ENCODE results near the gene PPEF1. TPM values are rescaled to one million over a fixed set of nuclear protein-coding genes. Genes with fewer than 3 reads are reported as not detected.

PPEF1 gene
- polyA plus RNA-seq, 1 experiment = not detected

DNA sequence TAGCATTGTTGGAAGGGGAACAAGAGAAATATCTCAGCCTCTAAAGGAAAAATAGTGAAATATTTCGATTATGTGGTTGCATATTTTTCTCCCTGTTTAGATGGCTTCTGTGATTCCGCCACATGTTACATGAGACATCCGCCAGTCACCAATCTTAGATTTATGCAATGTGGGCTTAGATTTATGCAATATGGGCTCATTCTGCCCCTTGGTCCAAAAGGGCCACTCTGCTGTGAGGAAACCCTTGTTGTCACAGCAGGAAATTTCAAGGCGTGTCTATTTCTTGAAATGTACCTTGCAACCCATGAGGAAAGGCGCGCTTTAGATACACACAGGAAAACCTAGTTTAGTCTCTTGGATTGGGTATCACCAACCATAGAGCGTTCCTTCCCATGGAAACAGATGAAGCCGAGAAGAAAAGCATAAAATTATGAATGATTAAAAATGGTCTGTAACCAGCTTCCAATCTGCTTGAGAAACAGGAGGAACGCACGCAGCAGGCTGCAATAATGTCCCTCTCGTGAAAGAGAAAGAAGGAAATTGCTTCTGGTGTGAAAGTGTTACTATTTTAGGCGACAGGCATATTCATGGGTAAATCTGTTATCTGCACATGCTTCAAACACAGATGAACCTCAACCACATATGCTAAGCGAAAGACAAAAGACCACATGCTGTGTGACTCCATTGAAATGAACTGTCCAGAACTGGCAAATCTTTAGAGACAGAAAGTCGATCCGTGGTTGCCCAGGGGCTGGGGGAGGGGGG lies 39.2 kb upstream of the PPEF1 start:
- ChIA-PET CTCF (no interaction called here), POLR2A (no interaction called here)
- no peak overlapping the region for H3K4me3 ChIP-seq (ENCODE audit: low read depth, low read length)
- H3K27me3 ChIP-seq (ENCODE audit: control insufficient read depth, insufficient read depth, low read length) = no peaks in the 10 kb centered on the region
- DNase-seq (ENCODE audit: low read depth) = no peak
- no peaks in the 10 kb centered on the region for H3K36me3 ChIP-seq (ENCODE audit: control insufficient read depth, insufficient read depth, low read length)
- TF ChIP-seq, protein P1, sequence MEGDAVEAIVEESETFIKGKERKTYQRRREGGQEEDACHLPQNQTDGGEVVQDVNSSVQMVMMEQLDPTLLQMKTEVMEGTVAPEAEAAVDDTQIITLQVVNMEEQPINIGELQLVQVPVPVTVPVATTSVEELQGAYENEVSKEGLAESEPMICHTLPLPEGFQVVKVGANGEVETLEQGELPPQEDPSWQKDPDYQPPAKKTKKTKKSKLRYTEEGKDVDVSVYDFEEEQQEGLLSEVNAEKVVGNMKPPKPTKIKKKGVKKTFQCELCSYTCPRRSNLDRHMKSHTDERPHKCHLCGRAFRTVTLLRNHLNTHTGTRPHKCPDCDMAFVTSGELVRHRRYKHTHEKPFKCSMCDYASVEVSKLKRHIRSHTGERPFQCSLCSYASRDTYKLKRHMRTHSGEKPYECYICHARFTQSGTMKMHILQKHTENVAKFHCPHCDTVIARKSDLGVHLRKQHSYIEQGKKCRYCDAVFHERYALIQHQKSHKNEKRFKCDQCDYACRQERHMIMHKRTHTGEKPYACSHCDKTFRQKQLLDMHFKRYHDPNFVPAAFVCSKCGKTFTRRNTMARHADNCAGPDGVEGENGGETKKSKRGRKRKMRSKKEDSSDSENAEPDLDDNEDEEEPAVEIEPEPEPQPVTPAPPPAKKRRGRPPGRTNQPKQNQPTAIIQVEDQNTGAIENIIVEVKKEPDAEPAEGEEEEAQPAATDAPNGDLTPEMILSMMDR (IDR thresholded peaks at IDR 0.05; ENCODE audit: insufficient read depth, low read depth, low read length) = no peak

DNA sequence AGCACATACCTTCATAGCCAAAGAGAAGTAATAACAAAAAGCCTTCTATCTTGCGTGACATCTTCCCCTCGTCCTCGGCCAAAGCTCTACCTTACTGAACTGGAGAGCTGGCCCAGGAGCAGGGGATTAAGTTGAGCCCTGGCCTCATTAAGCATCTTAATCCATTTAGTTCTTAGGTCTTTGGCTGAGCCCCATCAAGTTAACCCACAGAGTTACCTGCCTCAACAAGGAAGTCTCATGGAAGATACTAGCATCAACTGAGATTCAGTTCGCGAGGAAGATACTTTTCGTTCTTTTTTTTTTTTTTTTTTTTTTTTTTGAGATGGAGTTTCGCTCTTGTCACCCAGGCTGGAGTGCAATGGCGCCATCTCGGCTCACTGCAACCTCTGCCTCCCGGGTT lies 35.4 kb upstream of the PPEF1 start, which contains the start of gene RS1:
Gene RS1 (minus strand): TSS at position 101 of the 400 bp plus-strand sequence. CDS start 40 bp downstream, at position 61.
- DNase-seq (ENCODE audit: low read depth) = no peak
- Histone ChIP-seq H3K27me3 (ENCODE audit: control insufficient read depth, insufficient read depth, low read length) (no peaks in the 10 kb centered on the region), H3K36me3 (ENCODE audit: control insufficient read depth, insufficient read depth, low read length) (no peaks in the 10 kb centered on the region), H3K4me3 (ENCODE audit: low read depth, low read length) (no peak within 1 kb of the TSS)
- POLR2A ChIA-PET = no interaction called here
- CTCF ChIA-PET = no interaction called here
- TF ChIP-seq, protein P1 (IDR thresholded peaks at IDR 0.05; ENCODE audit: insufficient read depth, low read depth, low read length) = no peak

DNA sequence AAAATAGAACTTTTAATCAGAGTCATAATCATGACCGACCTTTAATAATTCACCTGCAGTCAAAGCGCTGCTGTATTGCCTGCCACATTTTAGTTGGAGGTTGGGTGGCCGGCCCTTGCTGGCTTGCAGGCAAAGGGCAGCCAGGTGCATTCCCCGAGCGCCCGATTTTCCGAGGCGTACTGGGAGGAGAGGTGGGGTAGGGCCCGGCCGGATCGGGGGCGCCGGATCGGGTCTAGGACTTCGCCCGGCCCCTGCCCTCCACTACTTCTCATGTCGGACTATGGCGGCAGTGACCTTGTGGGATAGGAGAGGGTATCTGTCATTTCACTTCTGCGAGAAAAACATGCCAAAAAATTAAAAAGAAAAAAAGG lies 33.0 kb upstream of the PPEF1 start:
- peak overlapping the region; percentile 43 for H3K4me3 ChIP-seq (ENCODE audit: low read depth, low read length)
- TF ChIP-seq, protein P1 (IDR thresholded peaks at IDR 0.05; ENCODE audit: insufficient read depth, low read depth, low read length) = no peak
- ChIA-PET CTCF (no interaction called here), POLR2A (no interaction called here)
- H3K36me3 ChIP-seq (ENCODE audit: control insufficient read depth, insufficient read depth, low read length) = no peaks in the 10 kb centered on the region
- no peak for DNase-seq (ENCODE audit: low read depth)
- H3K27me3 ChIP-seq (ENCODE audit: control insufficient read depth, insufficient read depth, low read length) = no peaks in the 10 kb centered on the region

DNA sequence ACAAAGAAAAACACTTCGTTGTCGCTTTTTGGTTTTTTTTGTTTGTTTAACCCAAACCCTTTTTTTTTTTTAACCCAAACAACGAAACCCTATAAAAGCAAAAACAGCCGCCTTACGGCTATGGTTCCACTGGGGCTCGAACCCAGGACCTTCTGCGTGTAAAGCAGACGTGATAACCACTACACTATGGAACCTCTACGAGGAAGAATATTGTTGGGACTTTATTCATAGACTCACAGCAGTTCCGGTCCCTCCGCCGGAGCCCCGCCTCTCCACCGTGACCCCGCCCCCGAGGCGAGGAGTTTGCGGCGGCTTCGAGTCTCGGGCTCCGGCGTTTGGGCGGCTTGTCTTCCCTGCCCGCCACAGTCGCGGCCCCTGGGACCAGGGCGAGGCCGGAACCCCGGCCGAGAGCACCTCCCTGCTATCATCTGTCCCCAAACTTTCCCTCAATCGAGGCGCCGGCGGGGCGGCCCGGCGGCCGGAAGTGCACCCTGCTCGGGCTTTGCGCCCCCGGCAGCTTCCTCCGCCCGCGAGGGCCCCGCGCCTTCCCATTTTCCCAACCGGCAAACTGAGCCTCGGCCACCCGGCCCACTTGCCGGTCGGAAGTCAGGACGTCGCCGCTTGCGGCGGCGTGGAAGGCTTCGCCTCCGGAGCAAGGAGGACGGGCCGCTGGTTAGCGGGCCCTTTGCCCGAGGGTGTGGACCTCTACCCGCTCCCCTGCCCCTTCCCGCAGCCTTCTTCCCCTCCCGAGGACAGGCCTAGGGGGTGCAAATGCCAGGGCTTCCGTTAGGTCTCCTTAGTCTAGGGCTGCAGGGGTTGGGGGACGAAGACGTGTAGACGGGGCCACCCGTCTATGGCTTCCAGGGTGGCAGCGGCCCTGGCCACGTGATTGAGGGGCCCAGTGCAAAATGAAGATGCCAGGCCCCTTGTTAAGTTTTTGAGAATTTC lies 32.4 kb upstream of the PPEF1 start:
- H3K27me3 ChIP-seq (ENCODE audit: control insufficient read depth, insufficient read depth, low read length) = no peaks in the 10 kb centered on the region
- CTCF ChIA-PET = no interaction called here
- H3K36me3 ChIP-seq (ENCODE audit: control insufficient read depth, insufficient read depth, low read length) = no peaks in the 10 kb centered on the region
- POLR2A ChIA-PET = no interaction called here
- H3K4me3 ChIP-seq (ENCODE audit: low read depth, low read length) = peak overlapping the region; percentile 61
- DNase-seq (ENCODE audit: low read depth) = peak; percentile 18
- TF ChIP-seq, protein P1 (IDR thresholded peaks at IDR 0.05; ENCODE audit: insufficient read depth, low read depth, low read length) = no peak

DNA sequence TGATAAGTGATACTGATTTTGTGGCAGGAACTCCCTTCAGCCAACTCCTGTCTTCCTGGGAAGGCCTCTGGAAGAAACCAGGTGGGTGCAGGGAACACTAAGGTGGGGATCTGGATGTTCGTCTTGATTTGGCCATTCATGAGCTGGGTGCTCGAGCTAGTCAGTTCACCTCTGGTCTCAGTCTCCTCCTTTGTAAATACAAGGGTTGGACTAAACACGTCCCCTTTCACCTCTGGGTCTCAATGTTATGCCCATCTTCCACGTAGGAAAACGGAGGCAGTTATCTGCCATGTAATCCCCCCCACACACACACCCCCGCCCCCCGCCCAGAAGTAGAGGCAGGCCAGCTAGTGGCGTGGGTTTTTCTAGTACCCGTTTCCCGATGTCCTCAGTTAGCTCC lies 31.4 kb upstream of the PPEF1 start:
- no peak overlapping the region for H3K4me3 ChIP-seq (ENCODE audit: low read depth, low read length)
- no peaks in the 10 kb centered on the region for H3K36me3 ChIP-seq (ENCODE audit: control insufficient read depth, insufficient read depth, low read length)
- DNase-seq (ENCODE audit: low read depth) = no peak
- POLR2A ChIA-PET = no interaction called here
- CTCF ChIA-PET = no interaction called here
- TF ChIP-seq, protein P1 (IDR thresholded peaks at IDR 0.05; ENCODE audit: insufficient read depth, low read depth, low read length) = no peak
- no peaks in the 10 kb centered on the region for H3K27me3 ChIP-seq (ENCODE audit: control insufficient read depth, insufficient read depth, low read length)
